Skin of body (tissue), 2 donors: ENCODE data around the gene CRHBP. TPM values are rescaled to one million over a fixed set of nuclear protein-coding genes. Genes with fewer than 3 reads are reported as not detected.
"Not testable (repeated sequence)": the region's sequence is repeated elsewhere in the genome, so short reads cannot be mapped to it uniquely, and the experiment has no call there.

Experiments
- DNase-seq: peaks from one replicate; lab custom pipeline; 2025; lab: John Stamatoyannopoulos, UW
- total RNA-seq: library from RNA; depleted of rRNA; stranded (reverse); fragments of >200 nt; gene quantifications from one replicate; pipeline ENCODE4 v1.2.3, GENCODE V29; 2014

CRHBP gene
- total RNA-seq, 1 donor from 2014 or later = 0.20 TPM

- DNase-seq = no peak
Measured at GRCh38 chr5:76958991-76959767, 6.3 kb downstream of the CRHBP start.

GRCh38 chr5:76960004-76960625 is 7.3 kb downstream of the CRHBP start:
- no peak for DNase-seq

- DNase-seq = no peak
Measured at GRCh38 chr5:76964060-76964459, 11.2 kb downstream of the CRHBP start.

GRCh38 chr5:76971511-76971910 is 18.7 kb downstream of the CRHBP start:
- DNase-seq = no peak

GRCh38 chr5:76972689-76973088 is 19.8 kb downstream of the CRHBP start:
- no peak for DNase-seq

GRCh38 chr5:76974785-76975184 is 21.9 kb downstream of the CRHBP start:
- DNase-seq = no peak

GRCh38 chr5:76978869-76979268 is 26.0 kb downstream of the CRHBP start:
- DNase-seq = no peak

- DNase-seq = no peak
Measured at GRCh38 chr5:76980518-76981144, 27.8 kb downstream of the CRHBP start.

GRCh38 chr5:76982450-76982849 is 29.6 kb downstream of the CRHBP start:
- no peak for DNase-seq

- no peak for DNase-seq
Measured at GRCh38 chr5:76983468-76983867, 30.6 kb downstream of the CRHBP start.

GRCh38 chr5:76986825-76987526 is 34.1 kb downstream of the CRHBP start:
- DNase-seq = no peak

GRCh38 chr5:76990899-76991459 is 38.1 kb downstream of the CRHBP start:
- DNase-seq = no peak

- not testable (repeated sequence) for DNase-seq
Measured at GRCh38 chr5:76993436-76993835, 40.6 kb downstream of the CRHBP start.

GRCh38 chr5:76994337-76994736 is 41.5 kb downstream of the CRHBP start:
- no peak for DNase-seq

GRCh38 chr5:76998251-76998650 is 45.4 kb downstream of the CRHBP start:
- not testable (repeated sequence) for DNase-seq

GRCh38 chr5:76999451-76999850 is 46.6 kb downstream of the CRHBP start:
- DNase-seq = no peak

- DNase-seq = no peak
Measured at GRCh38 chr5:77003246-77003645, 50.4 kb downstream of the CRHBP start.

GRCh38 chr5:77006124-77006523 is 53.3 kb downstream of the CRHBP start:
- DNase-seq = no peak

GRCh38 chr5:77008413-77008812 is 55.6 kb downstream of the CRHBP start:
- DNase-seq = no peak

- no peak for DNase-seq
Measured at GRCh38 chr5:77010243-77010642, 57.4 kb downstream of the CRHBP start.

- DNase-seq = no peak
Measured at GRCh38 chr5:77011498-77011897, 58.7 kb downstream of the CRHBP start.

GRCh38 chr5:77012601-77013000 is 59.8 kb downstream of the CRHBP start:
- no peak for DNase-seq
